ENCODE data around the gene U2SURP. TPM values are rescaled to one million over a fixed set of nuclear protein-coding genes. Genes with fewer than 3 reads are reported as not detected.
"Not testable (repeated sequence)": the region's sequence is repeated elsewhere in the genome, so short reads cannot be mapped to it uniquely, and the experiment has no call there.

U2SURP gene
- total RNA-seq, 1 experiment from 2014 or later: 168 TPM

DNA sequence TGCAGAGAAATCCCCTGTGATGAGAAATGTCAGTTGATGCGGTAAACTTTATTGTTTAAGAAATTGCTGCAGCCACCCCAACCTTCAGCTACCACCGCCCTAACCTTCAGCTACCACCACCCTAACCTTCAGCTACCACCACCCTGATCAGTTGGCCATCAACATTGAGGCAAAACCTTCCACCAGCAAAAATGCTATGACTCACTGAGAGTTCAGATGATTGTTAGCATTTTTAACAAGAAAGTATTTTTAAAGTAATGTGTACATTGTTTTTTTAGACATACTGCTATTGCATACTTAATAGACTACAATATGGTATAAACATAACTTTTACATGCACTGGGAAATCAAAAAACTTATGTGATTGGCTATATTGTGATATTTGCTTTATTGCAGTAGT lies 30.0 kb downstream of the U2SURP start:
- Histone ChIP-seq H3K4me2 (ENCODE audit: insufficient read depth, insufficient read length, low read length) (no peak overlapping the region), H3K14ac (ENCODE audit: insufficient read depth, low read length) (no peak overlapping the region), H2AFZ (ENCODE audit: low read length) (no peak overlapping the region), H4K8ac (replicated peaks; ENCODE audit: insufficient read length, low read depth, low read length) (no peak overlapping the region), H3K56ac (ENCODE audit: insufficient read length, low read depth, low read length) (no peak overlapping the region), H3K27ac (ENCODE audit: insufficient read length, low read depth, low read length) (no peak overlapping the region), H4K20me1 (ENCODE audit: control insufficient read depth, insufficient read depth, insufficient read length) (no peaks in the 10 kb centered on the region), H3K18ac (ENCODE audit: insufficient read length, low read depth, low read length) (no peak overlapping the region), H3K23me2 (ENCODE audit: insufficient read length, low read depth, low read length, poor library complexity, severe bottlenecking) (no peaks in the 10 kb centered on the region), H3K79me1 (ENCODE audit: insufficient read depth, low read depth, low read length, poor library complexity, severe bottlenecking) (no peaks in the 10 kb centered on the region), H3K23ac (ENCODE audit: insufficient read length, low read depth, low read length) (no peak overlapping the region), H2BK120ac (ENCODE audit: low read depth, low read length, poor library complexity, severe bottlenecking) (no peak overlapping the region), H2BK15ac (ENCODE audit: low read depth, low read length) (no peak overlapping the region), H3K4me1 (ENCODE audit: insufficient read depth, low read length) (no peaks in the 10 kb centered on the region), H3K27me3 (ENCODE audit: insufficient read depth, low read length) (no peaks in the 10 kb centered on the region), H2BK20ac (ENCODE audit: low read depth, low read length, poor library complexity, severe bottlenecking) (no peak overlapping the region), H3K9ac (ENCODE audit: extremely low read depth, insufficient read length, low read length) (no peak overlapping the region), H2AK5ac (ENCODE audit: insufficient read length, low read length) (no peak overlapping the region), H3T11ph (ENCODE audit: low read length) (no peak overlapping the region), H2BK12ac (ENCODE audit: insufficient read length, low read depth, low read length) (no peak overlapping the region), H2BK5ac (ENCODE audit: insufficient read length, low read length) (no peak overlapping the region), H3K4ac (ENCODE audit: low read depth, low read length) (no peak overlapping the region), H3K79me2 (ENCODE audit: insufficient read depth, low read length) (no peaks in the 10 kb centered on the region), H4K5ac (ENCODE audit: insufficient read length, low read depth, low read length) (no peak overlapping the region), H3K9me3 (ENCODE audit: control insufficient read depth, low read depth, low read length) (no peaks in the 10 kb centered on the region), H4K91ac (ENCODE audit: insufficient read length, low read depth, low read length) (no peak overlapping the region)
- TF ChIP-seq, protein P1, sequence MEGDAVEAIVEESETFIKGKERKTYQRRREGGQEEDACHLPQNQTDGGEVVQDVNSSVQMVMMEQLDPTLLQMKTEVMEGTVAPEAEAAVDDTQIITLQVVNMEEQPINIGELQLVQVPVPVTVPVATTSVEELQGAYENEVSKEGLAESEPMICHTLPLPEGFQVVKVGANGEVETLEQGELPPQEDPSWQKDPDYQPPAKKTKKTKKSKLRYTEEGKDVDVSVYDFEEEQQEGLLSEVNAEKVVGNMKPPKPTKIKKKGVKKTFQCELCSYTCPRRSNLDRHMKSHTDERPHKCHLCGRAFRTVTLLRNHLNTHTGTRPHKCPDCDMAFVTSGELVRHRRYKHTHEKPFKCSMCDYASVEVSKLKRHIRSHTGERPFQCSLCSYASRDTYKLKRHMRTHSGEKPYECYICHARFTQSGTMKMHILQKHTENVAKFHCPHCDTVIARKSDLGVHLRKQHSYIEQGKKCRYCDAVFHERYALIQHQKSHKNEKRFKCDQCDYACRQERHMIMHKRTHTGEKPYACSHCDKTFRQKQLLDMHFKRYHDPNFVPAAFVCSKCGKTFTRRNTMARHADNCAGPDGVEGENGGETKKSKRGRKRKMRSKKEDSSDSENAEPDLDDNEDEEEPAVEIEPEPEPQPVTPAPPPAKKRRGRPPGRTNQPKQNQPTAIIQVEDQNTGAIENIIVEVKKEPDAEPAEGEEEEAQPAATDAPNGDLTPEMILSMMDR (conservative IDR thresholded peaks at IDR 0.05): no peak
- Mint-ChIP-seq H3K27me3 (ENCODE audit: low read depth) (no peaks in the 10 kb centered on the region), H3K36me3 (ENCODE audit: insufficient read depth in 1 of 3, low read depth in 3 of 3) (peaks cover 39 to 79% (median 74%) of the 10 kb centered on the region in 3 experiments; a peak in 6 of 7 replicates), H3K9me3 (no peaks in the 10 kb centered on the region), H3K4me1 (no peaks in the 10 kb centered on the region), H3K4me3 (no peak overlapping the region), H3K27ac (0 out of 7 replicates have a peak overlapping the region, but pooled peaks of 1 of the 3 experiments have one; percentile 13)
- DNase-seq: no peak
- no CpG with 5 or more reads among the region's 2 CpGs for WGBS (ENCODE audit: extremely low coverage, insufficient read length, low lambda C conversion rate)

GRCh38 chr3:143031796-143032387 lies 30.5 kb downstream of the U2SURP start:
- H2AFZ ChIP-seq (ENCODE audit: low read length); H3K27ac ChIP-seq (ENCODE audit: insufficient read length, low read depth, low read length); H3K23ac ChIP-seq (ENCODE audit: insufficient read length, low read depth, low read length); H2BK5ac ChIP-seq (ENCODE audit: insufficient read length, low read length); H3K18ac ChIP-seq (ENCODE audit: insufficient read length, low read depth, low read length); H2BK120ac ChIP-seq (ENCODE audit: low read depth, low read length, poor library complexity, severe bottlenecking); H3K27me3 Mint-ChIP-seq (ENCODE audit: low read depth); H3T11ph ChIP-seq (ENCODE audit: low read length); H3K56ac ChIP-seq (ENCODE audit: insufficient read length, low read depth, low read length); H2BK12ac ChIP-seq (ENCODE audit: insufficient read length, low read depth, low read length); H4K8ac ChIP-seq (replicated peaks; ENCODE audit: insufficient read length, low read depth, low read length); H2BK20ac ChIP-seq (ENCODE audit: low read depth, low read length, poor library complexity, severe bottlenecking); H4K91ac ChIP-seq (ENCODE audit: insufficient read length, low read depth, low read length); H3K4me3 Mint-ChIP-seq; H3K4me1 ChIP-seq (ENCODE audit: insufficient read depth, low read length); H3K79me2 ChIP-seq (ENCODE audit: insufficient read depth, low read length); H3K4ac ChIP-seq (ENCODE audit: low read depth, low read length); H3K27me3 ChIP-seq (ENCODE audit: insufficient read depth, low read length); H3K23me2 ChIP-seq (ENCODE audit: insufficient read length, low read depth, low read length, poor library complexity, severe bottlenecking); H3K27ac Mint-ChIP-seq; H2AK5ac ChIP-seq (ENCODE audit: insufficient read length, low read length); H4K20me1 ChIP-seq (ENCODE audit: control insufficient read depth, insufficient read depth, insufficient read length); H3K9ac ChIP-seq (ENCODE audit: extremely low read depth, insufficient read length, low read length); H3K9me3 Mint-ChIP-seq; H4K5ac ChIP-seq (ENCODE audit: insufficient read length, low read depth, low read length); H2BK15ac ChIP-seq (ENCODE audit: low read depth, low read length); H3K9me3 ChIP-seq (ENCODE audit: control insufficient read depth, low read depth, low read length); DNase-seq; H3K79me1 ChIP-seq (ENCODE audit: insufficient read depth, low read depth, low read length, poor library complexity, severe bottlenecking); H3K4me2 ChIP-seq (ENCODE audit: insufficient read depth, insufficient read length, low read length); H3K4me1 Mint-ChIP-seq; H3K14ac ChIP-seq (ENCODE audit: insufficient read depth, low read length): not testable (repeated sequence)
- WGBS (ENCODE audit: extremely low coverage, insufficient read length, low lambda C conversion rate): no CpG with 5 or more reads among the region's 4 CpGs
- peaks cover 38 to 82% (median 77%) of the 10 kb centered on the region in 3 experiments; a peak in 6 of 7 replicates for H3K36me3 Mint-ChIP-seq (ENCODE audit: insufficient read depth in 1 of 3, low read depth in 3 of 3)

Data from H9 (cell line).